Measurements from ENCODE around the gene SMIM45.

SMIM45 gene

DNA sequence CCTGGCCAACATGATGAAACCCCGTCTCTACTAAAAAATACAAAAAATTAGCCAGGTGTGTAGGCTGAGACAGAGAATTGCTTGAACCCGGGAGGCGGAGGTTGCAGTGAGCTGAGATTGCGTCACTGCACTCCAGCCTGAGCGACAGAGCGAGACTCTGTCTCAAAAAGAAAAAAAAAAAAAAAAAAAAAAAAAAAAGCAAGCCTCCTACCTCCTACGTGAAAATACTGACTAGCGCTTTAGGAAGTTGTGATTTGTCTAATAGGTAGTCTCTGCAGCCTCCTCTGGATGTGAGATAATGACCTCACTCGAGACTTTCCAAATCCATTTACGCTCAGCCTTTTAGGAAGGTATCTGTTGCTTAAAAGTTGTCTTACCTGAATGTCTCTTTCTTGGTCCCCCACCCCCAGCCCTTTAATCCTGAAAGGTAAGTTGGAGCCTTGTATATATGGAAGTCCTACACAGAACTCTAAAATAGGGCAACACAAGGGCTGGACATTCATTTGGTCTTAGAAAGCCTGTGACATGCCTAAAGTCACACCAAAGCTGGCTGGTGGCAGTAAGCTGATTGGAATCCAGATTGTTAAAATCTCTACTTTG is 22.8 kb downstream of the SMIM45 start:
- DNase-seq = no peak

DNA sequence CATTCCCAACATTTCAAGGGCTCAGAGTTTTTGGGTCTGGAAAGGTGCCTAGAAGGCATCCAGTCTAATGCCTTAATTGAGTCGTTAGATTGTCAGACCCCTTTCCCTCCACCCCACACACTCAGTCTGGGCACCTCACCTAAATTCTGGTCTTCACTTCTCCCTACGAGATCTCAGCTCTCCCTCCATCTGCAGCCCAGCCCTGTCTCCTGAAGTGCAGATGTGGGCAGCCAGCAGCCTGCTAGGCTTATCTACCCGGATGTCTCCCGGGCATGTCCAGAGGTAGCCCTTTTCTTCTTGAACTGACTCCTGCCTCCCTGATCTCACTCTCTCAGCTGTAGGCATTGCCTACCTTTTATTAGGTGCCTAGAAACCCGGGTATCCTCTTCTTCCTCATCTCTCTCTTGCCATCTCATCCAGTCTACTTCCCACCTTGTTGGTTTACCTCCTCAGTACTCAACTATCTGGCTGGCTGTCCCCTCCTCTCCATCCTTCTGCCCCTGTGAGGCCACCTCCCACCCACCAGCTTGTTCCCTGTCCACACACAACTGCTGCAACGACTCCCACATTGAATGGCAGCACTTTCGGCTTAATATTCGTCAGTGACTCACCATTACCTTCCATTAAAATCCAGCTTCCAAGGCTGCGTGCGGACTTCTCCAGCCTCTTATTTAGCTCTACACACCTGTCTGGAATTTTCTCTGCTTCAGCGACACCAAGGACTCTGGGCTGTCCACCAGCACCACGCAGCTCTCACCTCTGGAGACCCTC is 23.5 kb downstream of the SMIM45 start:
- no peak for DNase-seq

DNA sequence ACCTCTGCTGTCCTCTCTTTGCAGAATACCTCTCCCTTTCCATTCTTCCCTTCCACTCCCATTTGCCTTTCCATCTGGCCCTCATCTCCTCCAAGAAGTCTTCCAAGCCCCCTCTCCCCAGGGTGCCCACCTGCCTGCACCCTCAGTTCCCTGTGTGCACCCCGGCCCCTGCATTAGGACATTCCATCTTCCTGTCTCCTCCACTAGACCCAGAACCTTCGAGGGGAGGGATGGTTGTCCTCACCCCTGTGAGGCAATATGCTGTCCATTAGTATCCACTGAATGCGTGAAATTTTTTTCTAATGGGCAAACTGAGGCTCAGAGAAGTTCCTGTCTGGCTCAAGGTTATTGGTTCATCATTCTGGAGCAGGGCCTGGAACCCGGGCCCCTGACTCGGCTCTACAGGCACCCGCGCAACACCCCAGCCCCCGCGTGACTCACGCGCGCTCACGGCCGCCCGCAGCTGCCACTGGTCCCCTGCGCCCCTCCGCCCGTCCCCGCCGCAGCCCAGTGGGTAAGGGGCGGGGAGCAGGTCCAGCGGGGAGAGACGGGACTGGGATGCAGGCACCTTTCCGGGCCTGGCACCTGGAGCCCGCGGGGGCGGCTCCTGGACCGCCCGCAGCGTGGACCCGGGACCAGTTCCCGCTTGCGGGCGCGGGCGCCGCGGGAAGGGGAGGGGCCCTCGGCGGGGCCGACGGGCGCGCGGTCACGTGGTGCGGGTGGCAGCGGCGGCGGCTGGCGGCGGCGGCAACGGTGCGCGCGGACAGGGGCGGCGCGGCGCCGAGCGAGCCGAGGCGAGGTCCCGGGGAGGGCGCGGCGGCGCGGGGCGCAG is 24.3 kb downstream of the SMIM45 start:
- DNase-seq = peak; percentile 31

DNA sequence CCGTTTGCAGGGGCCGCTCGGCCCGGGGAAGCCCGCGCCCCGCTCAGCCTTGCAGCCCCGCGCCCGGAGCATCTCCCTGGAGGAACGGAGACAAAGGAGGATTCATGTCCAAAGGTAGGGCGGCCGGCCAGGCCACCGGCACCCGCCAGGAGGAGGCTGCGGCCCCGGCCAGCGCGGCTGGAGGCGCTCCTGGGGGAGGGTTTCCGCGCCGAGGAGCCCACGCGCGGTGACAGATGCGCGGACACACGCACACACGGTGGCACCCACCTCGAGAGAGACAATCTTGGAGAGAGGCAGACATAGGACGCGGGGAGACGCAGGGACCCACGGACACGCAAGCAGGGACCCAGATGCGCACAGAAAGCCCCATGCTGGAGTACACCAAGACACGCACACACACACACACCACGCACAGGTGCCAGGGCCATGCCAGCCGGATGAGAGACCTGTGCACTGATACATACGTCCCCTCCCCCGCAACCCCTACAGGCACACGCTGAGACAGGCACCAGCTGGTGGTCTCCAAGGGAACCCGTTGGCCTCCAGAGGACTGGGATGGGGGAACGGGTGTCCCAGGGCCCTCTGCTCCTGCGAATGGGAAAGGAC is 25.1 kb downstream of the SMIM45 start:
- peak; percentile 24 for DNase-seq

DNA sequence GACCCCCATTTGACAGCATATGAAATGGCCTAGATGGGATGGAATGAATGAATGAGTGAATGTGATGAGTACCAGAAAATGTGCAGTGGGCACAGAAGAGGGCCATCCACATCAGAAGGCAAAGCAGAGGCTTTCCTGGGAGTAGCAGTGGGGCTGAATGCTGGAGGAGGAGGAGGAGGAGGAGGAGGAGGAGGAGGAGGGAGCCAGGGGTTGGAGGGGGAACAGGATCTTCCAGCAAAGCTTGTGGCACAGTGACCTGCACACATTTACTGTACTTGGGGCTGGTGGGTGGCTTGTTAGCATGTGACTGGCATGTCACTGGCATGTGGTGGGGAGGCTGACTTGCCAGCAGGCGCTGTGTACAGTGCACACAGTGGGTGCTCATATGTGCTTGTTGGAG is 26.8 kb downstream of the SMIM45 start:
- no peak for DNase-seq

DNA sequence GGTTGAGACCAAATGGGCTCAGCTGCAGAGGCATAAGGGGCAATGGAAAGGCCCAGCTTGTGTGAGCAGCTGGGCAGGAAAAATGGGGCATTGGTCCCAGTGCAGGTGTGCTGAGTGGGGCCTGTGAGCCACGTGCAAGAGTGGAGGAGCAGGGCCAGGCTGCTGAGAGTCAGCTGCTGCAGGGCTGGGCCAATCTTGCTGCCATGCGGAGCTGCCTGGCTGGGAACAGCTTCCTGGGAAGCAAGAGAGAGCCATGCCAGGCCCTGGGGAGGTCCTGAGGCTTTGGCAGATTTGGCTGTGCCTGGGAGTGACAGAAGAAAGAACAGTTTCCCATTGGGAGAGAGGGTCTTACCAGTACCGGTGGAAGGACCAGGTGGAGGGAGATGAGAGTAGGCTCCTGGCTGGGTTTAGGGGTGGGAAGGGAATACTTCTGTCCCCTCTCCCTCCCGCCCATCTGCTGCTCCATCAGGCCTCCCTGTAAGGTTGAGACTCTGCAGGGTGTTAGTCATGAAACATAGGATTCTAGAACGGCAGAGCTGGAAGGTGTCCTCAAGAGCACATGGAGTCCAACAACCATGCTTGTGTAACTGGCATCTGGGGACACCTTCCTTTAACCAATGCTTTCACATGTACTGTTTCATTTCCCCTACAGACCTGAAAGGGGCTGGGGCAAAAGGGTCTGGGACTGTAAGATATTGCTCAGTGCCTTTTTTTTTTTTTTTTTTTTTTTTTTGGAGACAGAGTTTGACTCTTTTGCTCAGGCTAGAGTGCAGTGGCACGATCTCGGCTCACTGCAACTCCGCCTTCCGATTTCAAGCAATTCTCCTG is 27.7 kb downstream of the SMIM45 start:
- no peak for DNase-seq

DNA sequence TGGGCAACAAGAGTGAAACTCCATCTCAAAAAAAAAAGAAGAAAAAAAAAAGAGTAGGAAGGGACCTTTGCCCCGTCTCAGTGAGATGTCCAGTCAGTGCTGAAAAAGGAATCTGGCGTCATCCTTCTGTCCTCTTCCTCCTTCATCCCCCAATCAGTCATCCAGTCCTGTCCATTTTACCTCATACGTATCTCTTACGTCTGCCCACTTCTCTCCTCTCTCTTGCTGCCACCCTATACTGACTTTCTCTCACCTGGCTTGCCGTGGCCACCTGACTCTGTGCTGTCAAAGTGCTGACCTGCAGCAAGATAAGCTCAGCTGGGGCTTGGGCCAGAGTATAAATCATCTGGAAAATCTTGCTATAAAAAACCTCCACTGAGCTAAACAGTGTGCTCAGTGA is 30.9 kb downstream of the SMIM45 start:
- no peak for DNase-seq

DNA sequence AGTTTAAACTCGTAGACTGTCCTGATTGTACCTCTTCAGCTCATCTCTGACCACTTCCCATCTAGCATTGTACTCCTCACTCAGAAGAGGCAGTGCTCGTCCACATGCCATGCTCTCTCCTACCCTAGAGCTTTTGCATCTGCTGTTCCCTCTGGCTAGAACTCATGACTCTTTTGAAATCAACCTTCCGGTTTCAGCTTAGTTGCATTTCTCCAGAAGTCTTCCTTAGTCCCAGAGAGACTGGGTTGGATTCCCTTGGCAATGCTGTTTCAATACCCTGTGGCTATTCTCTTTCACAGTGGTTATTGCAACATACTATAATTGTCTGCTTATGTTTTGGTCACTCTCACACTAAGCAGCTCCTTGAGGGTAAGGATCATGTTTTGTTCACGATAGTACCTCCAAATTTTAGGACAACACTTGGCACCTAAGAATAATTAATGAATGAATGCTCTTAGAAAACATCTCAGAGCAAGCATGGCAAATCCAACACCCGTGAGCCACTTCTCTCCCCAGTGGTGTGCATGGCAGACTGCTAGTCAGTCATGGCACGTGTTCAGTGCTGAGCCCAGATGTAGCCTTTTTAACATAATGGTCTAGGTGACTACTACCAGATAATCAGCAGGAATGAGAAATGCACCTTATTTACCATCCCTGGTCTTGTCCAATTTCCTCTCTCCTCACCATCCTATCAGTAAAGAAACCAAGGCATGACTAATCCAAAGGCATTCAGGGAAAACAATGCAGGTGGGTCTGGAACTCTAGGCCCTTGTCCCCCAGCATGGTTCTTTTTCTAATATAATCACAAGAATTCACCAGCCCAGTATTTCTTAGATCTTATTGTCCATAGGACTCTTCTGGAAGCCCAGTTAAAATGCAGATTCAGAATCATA is 31.8 kb downstream of the SMIM45 start:
- no peak for DNase-seq

DNA sequence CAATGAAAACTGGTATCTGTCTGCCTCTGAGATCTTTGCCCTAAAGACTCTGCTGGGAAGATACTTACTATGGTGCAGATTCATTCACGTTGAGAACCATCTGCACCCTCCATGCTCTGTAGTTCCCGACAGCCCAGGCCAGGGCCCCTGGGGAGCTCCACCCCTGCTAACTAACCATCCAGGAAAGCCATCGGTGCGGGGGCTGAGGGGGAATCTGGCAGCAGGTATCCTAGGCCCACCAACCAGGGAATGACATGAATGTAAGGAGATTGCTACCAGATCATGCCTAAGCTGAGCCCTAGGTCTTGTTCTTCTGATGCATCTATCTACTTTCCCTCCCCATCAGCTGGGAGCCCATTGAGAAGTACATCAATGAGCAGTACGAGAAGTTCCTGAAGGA is 35.3 kb downstream of the SMIM45 start:
- DNase-seq = no peak

DNA sequence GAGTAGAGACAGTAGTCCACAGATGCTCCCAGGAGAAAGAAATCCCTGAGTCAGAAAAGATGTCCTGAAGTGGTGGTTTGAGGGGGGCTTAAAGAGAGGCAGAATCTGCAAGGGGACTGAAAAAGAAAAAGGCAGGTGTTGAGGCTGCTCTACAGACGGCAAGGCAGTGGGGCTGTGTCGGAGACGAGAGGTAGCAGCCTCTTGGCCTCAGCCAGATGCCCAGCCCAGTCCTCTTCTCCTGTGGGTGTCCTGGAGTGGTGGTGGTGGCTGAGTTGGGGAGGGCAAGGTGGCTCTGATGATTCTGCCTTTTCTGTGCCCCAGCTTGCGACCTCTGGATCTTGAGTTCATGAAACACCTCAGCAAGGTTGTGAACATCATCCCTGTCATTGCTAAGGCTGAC is 37.3 kb downstream of the SMIM45 start:
- no peak for DNase-seq

DNA sequence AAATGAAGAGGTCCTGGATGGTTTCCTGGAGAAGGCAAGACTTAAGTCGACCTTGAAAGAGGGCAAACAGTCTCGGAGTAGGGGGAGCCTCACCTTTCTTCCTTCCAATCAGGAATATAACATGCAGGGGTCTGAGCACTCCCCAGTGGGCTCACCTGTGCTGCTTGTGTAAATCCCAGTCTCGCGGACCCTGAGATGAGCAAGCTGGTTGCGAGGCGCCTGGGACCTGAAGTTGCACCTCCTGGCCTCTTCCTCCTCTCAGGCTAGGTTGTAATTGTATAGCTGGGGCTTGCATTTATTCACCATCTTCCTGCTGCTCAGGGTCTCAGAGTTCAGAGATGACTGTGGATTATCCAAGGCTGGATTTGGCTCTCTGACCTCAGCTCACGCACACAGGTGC is 39.2 kb downstream of the SMIM45 start:
- no peak for DNase-seq

DNA sequence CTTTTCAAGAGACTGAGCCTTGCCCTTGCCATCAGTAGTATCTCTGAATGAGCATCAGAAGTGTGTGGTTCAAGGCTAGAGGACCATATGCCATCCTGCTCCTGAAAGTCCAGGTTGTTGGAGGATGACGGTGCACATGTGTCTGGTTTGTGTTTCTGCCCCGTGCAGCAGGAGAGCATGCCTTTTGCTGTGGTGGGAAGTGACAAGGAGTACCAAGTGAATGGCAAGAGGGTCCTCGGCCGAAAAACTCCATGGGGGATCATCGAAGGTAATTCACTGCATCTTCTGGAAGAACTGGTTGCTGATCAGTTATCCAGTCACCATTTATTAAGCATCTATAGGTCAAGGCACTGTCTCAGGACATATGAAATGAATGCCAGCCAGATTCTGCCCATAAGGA is 40.5 kb downstream of the SMIM45 start:
- DNase-seq = no peak

DNA sequence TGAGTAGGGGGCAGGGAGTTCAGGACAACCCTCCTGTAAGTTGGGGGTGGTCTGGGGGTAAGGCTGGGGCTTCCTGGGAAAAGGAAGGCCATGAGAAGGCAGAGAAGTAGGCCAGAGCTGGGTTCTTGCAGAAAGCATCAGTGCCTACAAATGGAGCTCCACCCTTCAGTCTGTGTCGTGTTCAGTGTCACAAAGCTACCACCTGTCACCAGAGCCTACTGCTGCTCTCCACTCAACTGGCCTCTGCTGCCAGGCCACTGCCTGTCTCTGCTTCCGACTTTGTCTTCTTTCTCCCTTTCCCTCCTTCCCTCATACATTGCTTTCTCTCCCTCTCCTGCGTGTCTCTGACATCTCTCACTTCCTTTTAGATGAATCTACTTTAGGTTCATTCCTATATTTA is 43.3 kb downstream of the SMIM45 start:
- DNase-seq = peak; percentile 4

DNA sequence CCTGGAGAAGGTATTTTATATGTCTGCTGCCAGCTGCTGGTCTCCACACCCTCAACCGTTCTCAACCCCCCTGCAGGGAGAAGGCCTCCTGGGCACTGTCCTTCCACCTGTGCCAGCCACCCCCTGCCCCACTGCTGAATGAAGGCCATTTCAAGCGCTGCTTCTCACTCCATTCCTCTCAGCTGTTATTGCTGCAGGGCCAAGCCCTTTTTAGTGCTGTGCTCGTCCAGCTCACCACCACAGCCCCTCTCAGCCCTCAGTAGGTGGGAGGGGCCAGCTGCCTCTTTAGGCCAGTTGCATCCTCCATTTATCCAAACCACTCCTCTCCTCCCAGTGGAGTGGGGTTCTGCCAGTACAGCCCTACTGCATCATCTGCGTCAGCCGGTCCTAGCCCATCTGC is 44.9 kb downstream of the SMIM45 start:
- no peak for DNase-seq

DNA sequence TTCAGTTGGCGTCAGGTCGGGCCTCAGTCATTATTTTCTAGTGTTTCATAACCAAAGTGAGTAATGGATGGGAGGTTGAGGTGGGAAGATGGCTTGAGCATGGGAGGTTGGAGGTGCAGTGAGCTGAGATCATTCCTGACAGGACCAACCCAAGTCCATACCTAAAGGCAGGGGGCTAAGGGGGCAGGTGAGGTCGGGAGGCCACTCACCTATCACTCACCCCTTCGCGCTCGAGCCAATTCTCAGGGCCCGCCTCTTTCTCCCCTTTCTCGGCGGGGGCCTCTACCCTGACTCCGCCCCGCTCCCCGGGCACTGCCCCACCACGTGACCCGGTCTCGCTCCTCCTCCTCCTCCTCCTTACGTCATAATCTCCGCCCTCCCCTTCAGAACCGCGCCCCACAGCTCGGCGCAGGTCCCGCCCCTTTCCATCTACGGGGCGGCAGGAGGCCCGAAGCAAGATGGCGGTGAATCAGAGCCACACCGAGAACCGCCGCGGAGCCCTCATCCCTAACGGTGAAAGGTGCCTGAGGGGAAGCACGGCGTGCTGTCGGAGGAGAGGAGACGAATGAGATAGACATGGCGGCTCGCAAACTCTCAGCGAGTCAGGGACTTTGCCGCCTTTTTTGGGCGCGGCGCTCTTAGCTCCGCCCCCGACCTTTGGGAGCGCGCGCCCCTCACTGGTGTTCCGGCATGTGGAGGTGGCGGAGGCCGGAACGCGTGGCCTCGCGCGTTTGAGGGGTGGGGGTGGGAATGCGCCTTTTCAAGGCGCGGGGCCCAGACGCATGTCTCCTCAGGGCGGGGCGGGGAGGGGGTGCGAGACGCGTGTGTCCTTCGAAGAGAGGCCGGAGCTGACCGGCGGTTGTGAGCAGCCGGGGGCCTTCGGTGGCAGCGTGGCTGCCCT is 46.7 kb downstream of the SMIM45 start, which contains the start of gene WBP2NL:
Gene WBP2NL, plus strand, starts transcription at position 428 of the 901 bp plus-strand sequence. Its CDS starts 31 bp downstream, at position 459.
- no peak for DNase-seq

DNA sequence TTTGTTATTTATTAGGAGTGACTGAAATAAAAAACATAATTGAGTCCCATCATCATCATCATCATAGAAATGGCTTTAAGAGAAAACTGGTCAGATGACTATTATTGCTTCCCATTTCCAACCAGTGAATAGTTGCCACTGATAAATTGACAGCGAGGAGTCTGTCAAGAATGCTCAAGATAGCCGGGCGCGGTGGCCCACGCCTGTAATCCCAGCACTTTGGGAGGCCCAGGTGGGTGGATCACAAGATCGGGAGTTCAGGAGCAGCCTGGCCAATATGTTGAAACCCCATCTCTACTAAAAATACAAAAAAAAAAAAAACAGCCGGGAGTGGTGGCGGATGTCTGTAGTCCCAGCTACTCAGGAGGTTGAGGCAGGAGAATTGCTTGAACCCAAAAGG is 48.5 kb downstream of the SMIM45 start:
- DNase-seq = no peak

DNA sequence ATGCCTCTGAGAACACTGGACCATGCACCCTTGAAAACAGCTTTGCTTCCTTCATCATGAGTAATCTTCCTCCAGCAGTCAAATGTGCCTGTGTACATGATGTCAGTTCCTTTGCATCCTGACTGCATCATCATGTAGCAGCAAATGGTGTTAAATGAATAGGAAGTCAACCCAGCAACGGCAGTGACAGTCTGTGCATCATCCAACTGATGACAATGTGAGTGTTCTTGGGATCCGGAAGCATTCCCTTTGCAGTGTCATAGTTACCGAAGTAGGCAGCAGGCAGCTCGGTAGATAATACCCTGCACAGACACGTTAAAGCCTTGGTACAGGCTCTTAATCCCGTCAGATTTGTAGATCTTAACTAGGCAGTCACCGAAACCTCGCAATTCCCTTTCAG is 49.2 kb downstream of the SMIM45 start:
- peak; percentile 82 for DNase-seq

DNA sequence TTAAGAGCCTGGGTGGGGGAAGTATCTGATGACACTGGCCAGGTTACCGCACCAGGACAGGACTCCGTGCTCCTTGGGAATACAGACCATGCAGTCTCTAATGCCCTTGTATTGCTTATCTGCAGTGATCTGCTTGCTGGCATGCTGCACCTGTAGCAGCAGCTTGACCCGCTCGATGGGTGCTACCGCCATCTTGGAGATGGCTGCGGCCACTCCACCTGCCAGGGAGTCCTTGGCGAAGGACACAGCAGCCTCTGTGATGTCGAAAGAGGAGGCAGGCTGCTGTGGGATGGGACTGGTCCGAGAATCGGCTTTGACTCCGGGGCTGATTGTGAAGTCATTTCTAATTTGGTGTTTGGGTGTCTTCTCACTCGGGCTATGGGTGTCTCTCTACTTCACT is 49.8 kb downstream of the SMIM45 start:
- DNase-seq = peak; percentile 45

DNA sequence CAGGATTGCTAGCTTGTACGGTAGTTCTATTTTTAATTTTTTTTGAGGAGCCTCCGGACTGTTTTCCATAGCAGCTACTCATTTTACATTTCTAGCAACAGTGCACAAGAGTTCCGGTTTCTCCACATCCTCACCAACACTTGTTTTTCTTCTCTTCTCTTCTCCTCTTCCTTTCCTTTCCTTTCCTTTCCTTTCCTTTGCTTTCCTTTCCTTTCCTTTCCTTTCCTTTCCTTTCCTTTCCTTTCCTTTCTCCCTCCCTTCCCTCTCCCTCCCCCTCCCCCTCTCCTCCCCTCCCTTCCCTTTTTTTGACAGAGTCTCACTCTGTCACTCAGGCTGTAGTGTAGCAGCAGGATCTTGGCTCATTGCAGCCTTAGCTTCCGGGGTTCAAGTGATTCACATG is 56.0 kb downstream of the SMIM45 start:
- DNase-seq = no peak

All from NCI-H82 (cell line).